Colon (tissue), 2 donors: ENCODE data around the gene ADTRP.
"Not testable (repeated sequence)": the region's sequence is repeated elsewhere in the genome, so short reads cannot be mapped to it uniquely, and the experiment has no call there.

ENCODE experiments used
- FAIRE-seq: peaks from 2 replicates; lab custom pipeline; 2012; peaks lifted over from hg19 to GRCh38; lab: Jason Lieb, UNC
- donor health status: control.
- donor health status: control.

Gene ADTRP

GRCh38 chr6:11803591-11803971 is 25.0 kb upstream of the ADTRP start:
- peak; percentile 57 for FAIRE-seq

DNA sequence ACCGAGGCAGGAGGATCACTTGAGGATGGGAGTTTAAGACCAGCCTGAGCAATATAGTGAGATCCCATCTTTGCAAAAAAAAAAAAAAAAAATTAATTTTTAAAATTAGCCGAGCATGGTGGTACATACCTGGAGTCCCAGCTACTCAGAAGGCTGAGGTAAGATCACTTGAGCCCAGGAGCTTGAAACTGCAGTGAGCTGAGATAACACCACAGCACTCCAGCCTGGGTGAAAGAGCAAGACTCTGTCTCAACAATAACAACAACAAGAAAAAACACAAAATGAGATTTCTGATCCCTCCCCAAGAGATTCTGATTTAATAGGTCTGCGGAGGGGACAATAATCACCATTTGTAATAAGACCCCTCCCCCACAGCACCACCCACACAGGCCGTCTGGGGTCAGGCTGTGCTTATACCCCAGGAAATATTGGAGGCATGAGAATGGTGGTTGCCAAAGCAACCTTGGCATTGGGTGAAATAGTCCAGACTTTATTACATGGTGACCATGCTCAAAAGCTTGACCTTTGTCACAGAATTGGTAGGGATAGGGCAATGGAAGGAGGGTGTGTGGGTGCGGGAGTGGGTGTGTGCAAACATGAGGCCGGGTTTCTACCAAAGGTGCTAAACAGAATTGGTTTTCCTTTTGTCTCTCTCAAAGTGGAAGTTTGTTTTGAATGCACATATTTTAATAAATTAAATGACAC is 24.4 kb upstream of the ADTRP start:
- no peak for FAIRE-seq

DNA sequence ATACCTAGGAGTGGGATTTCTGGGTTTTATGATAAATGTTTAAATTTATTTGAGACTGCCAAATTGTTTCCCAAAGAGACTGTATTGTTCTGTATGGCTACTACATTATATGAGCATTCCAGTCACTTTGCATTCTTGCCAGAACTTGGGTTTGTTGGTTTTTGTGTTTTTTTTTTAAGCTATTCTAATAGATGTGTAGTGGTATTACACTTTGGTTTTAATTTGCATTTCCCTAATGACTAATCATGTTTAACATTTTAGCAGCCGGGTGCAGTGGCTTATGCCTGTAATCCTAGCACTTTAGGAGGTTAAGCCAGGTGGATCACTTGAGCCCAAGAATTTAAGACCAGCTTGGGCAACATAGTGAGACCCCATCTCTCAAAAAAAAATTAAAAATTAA is 21.9 kb upstream of the ADTRP start:
- not testable (repeated sequence) for FAIRE-seq

GRCh38 chr6:11798538-11798937 is 19.9 kb upstream of the ADTRP start:
- no peak for FAIRE-seq

GRCh38 chr6:11798096-11798495 is 19.5 kb upstream of the ADTRP start:
- FAIRE-seq = no peak

DNA sequence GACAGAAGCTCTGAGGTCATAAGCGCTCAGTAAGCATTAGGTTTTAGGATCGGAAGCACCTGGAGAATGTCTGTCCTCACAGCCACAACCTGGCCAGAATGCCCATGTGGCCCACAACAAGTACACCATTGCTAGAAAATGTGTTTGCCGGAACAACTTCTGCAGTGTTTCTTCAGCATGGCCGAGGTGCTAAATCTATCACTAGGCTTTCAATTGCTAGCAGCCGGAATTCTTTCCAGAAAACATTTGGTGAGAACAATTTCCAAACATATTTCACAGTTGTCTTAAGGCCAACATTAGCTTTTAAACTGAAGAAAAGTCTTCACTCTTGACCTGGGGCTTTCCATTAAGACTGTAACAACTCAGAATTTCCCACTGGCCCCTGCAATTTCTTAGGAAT is 18.2 kb upstream of the ADTRP start:
- FAIRE-seq = no peak

GRCh38 chr6:11795403-11795802 is 16.8 kb upstream of the ADTRP start:
- FAIRE-seq = no peak

DNA sequence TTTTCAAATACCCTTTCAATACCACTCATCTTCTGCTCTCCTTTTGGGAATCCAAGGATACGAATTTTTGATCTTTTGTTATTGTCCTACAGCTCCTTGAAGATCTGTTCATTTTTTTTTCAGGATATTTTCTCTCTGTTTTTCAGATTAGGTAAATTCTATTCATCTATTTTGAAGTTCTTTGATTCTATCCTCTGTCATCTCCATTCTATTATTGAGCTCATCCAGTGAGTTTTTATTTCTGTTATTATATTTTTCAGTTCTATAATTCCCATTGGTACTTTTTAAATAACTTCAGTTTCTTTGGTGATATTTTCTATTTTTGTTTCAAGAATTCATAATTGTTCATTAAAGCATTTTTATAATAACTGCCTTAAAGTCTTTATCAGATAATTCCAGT is 14.7 kb upstream of the ADTRP start:
- no peak for FAIRE-seq

- FAIRE-seq = no peak
Measured at GRCh38 chr6:11791354-11792107, 12.9 kb upstream of the ADTRP start.

DNA sequence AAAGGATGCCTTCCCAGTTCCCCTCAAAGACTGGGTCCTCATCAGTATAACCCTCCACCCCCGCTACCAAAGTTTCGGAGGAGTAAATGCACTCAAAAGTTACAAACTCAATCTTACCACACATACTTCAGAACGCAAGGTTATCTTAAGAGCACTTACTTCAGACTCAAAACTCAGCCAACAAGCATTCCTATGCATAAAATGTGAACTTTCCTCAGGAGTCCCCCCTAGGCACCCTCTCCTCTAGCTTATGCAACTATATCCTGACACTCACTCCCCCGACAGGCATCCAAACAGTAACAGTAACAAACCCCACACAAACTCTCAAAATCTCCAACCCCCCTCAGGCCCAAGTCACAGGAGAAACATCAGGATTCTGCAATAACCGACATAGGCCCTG is 11.1 kb upstream of the ADTRP start:
- no peak for FAIRE-seq

- no peak for FAIRE-seq
Measured at GRCh38 chr6:11788043-11788442, 9.4 kb upstream of the ADTRP start.

- no peak for FAIRE-seq
Measured at GRCh38 chr6:11785774-11786579, 7.4 kb upstream of the ADTRP start.

- no peak for FAIRE-seq
Measured at GRCh38 chr6:11785415-11785773, 6.8 kb upstream of the ADTRP start.

DNA sequence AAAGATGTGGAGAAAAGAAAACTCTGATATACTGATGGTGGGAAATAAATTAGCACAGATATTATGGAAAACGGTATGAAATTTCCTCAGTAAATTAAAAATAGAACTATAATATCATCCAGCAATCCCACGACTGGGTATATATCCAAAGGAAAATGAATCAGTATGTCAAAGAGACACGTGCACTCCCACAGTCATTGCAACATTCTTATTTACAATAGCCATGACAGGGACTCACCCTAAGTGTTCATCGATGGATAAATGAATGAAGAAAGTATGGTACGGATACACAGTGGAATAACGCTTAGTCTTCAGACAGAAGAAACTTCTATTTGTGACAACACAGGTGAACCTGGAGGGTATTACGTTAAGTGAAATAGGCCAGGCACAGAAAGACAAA is 5.7 kb upstream of the ADTRP start:
- no peak for FAIRE-seq

GRCh38 chr6:11783524-11784064 is 5.0 kb upstream of the ADTRP start:
- FAIRE-seq = no peak

DNA sequence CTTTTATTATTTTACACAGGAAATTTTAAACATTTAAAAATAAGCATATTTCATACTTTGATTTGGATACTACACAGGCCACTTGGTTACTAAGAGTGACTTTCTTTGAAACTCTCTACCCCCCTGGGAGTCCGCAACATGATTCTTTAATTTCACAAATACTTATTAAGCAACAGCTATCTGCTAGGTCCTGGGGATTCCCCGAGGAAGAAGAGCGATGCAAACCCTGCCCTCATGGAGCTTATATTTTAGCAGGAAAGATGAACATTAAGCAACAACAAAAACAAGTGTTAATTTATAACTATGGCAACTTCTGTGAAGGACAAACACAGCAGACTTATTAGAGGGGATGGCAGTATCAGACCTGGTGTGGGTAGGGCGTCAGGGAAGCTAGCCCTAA is 3.9 kb upstream of the ADTRP start:
- FAIRE-seq = no peak

DNA sequence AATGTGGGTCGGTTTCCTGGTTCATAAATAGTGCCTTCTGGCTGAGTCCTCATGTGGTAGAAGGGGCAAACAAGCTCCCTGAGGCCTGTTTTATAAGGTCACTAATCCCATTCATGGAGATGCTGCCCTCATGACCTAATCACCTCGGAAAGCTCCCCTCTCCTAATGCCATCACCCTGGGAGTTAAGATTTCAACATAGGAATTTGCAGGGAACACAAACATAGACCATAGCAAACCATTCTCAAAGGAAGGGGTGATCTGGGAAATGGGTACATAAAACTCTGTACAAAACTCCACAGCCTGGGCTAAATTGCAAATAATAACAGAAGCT is 1.5 kb upstream of the ADTRP start:
- FAIRE-seq = no peak

DNA sequence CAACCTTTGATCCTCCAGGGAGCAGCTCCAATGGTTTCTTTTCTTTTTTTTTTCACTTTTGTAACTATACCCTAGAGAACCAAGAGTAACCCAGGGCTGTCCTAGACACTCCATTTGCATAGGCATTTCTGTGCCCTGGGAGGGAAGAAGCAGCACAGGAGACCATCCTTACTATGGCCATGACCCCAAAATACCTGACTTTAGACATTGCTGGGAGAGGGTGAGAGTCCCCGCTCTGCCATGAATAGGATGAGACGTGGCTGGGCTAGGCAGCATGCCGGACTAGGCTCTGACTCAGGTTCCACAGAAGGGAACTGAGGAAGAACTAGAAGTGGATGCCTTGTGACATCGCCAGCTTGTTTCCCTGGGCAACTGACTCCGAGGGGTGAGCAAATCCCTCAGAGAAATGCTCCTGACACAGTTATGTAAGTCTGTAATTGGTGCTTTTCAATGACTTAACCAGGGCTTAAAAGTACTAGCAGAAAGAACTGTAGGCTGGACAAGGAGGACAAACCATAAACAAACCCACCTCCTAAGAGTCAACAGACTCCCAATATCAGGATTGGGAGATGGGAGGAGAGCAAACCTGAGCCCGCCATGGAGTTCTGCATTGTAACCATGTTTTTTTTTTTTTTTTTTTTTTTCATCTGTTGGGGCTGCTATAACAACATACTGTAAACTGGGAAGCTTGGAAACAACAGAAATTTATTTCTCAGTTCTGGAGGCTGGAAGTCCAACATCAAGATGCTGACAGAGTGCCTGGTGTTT is 910 bp upstream of the ADTRP start:
- no peak for FAIRE-seq

DNA sequence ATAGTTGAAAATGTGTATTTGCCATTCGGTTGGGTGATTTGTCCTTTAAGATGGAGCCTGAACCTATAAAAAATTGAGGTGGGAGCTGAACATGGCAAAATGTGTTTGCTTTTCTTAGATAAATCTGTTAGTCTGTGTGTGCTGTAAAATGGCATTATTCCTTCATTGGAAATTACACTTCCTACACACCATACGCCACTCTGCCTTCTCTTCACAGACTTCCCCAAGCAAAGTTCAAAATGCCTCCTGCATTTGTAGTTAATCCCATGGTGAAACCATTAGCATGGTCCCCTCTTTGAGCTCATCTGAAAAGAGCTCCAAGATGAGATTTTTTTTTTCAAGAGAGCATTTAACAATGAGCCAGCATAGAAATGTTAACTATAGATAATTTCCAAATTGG is 567 bp downstream of the ADTRP start:
- no peak for FAIRE-seq

DNA sequence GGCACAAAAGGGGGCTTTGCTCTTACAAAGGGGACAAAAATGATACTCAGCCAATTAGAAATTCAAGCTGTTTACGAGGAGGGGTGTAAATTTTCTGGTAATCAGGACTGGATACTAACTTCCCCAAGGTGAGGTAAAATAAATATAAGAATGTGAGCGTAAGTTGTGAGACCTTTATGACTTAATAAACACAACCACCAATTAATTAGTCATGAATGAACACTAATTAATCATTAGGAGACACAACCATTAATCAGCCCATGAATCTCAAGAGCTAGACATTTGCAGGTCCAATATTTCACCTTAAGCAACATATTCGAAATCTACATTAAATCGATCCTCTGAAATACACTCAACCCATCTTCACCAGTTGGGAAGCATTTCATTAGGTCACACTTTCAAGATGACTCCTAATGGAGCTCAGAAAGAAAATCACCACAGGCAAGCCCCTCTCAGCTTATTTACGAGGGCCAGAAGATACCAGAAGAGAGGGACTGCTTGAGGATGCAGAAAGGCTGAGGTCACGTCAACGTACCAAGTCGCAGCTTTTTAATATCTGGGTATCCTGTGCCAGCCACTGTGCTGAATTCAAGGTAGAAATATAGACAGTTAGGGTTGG is 2.7 kb downstream of the ADTRP start:
- FAIRE-seq = no peak

DNA sequence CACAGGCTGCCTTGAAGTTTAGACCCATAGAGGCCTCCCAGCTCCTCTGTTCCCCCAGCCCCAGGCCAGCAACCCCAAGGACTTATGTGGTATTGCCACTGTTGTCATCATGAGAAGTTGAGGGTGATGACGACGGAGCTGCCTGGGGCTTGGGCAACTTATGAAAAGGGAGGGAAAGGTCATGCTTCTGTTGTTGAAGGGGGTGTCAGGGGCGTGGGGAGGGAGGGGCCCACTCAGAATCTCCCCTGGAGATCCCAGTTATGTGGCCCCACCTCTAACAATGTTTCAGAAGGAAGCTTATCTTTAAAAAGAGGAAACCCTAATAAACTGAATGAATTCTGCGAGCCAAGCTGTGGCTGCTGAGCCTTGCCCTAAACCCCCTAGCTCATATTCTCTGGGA is 4.2 kb downstream of the ADTRP start:
- no peak for FAIRE-seq

GRCh38 chr6:11773581-11773980 is 5.0 kb downstream of the ADTRP start:
- FAIRE-seq = no peak
